ENCODE results near the gene TRAP1.

Gene TRAP1

GRCh38 chr16:3712861-3713372 lies 4.4 kb downstream of the TRAP1 start:
- DNase-seq: no peak

DNA sequence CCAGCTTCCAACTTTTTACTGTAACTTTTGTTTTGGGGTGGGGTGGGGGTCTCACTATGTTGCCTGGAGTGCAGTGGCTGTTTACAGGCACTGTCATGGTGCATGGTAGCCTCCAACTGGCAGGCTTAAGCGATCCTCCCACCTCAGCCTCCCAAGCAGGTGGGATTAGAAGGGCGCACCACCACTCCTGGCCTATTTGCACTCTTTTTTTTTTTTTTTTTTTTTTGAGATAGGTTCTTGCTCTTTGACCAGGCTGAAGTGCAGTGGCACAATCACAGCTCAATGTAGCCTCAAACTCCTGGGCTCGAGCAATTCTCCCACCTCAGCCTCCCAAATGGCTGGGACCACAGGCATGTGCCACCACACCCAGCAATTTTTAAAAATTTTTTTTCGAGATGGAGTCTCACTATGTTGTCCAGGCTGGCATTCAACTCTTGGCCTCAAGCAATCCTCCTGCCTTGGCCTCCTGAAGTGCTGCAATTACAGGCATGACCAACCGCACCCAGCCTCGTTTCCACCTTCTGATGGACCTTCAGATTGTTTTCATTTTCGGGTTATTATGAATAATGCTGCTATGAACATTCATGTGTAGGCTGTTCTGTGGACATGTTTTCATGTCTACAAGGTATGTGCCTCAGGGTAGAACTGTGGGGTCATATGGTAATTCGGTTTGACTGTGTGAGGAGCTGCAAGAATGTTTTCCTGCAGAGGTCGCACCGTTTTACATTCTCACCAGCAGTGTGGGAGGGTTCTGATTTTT lies 10.9 kb downstream of the TRAP1 start:
- DNase-seq: no peak

GRCh38 chr16:3702082-3702481 lies 15.2 kb downstream of the TRAP1 start:
- DNase-seq: no peak

- DNase-seq: no peak
These were observed 15.8 kb downstream of the TRAP1 start for GRCh38 chr16:3701531-3701930.

DNA sequence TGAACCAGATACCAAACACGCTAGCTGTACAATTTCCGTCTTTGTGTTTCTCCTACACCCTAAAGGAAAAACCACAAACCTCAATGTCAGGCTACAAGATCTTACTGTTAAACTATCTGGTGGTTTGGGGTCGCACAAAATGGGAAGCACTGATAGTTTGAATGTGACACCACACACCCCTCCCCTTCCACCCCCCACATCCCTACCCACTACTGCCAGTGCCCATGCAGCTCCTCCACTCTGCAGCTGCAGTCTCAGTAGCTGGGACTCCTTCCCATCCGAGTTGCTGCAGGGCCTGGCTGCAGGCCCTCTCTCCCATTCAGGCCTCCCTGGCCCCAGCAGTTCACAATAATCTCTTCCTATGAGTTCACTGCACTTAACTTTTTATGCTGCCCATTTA lies 18.4 kb downstream of the TRAP1 start:
- DNase-seq: peak; percentile 16

DNA sequence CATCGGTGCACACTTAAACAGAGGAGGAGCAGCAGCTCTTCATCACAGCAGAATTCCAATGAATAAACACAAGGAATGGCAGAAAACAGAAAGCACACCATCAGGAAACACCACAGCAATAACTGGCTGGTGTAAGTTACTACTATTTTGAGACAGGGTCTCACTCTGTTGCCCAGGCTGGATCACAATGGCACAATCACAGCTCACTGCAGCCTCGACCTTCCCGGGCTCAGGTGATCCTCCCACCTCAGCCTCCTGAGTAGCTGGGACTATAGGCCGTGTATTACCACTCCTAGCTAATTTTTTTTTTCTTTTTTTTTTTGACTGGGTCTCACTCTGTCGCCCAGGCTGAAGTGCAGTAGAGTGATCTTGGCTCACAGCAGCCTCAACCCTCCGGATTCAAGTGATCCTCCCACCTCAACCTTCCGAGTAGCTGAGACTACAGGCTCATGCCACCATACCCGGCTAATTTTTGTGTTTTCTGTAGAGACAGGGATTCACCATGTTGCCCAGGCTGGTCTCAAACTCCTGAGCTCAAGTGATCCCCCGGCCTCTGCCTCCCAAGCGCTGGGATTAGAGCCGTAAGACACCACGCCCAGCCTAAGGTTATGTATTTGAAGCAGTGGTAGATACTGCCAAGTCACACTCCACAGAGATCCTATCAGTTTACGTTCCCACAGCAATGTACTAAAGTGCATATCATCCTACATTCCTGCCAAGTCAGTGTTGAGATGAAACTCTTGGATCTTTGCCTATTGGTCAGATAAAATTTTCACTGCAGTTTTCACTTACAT lies 20.7 kb downstream of the TRAP1 start:
- no peak for DNase-seq

GRCh38 chr16:3695610-3696369 lies 21.5 kb downstream of the TRAP1 start:
- no peak for DNase-seq

- no peak for DNase-seq
These were observed 23.3 kb downstream of the TRAP1 start for GRCh38 chr16:3694051-3694450.

DNA sequence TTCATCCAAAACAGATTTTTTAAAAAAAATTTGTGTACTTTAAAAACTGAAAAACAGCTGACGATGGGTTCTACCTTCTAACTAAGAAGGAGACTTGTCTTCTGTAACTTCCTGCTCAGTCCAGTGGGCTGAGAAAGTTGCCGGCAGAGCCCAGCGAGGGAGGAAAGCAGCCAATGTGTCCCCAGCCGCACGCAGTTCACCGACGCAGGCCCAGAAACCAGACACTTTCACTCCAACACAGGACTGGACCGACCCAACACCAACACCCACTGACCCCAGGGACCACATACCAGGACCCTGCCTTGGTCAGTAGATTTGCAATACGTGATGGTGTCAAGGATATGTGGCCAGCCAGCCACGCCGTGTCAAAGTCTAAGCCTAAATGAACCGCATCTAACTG lies 25.6 kb downstream of the TRAP1 start:
- DNase-seq: no peak

- DNase-seq: peak; percentile 9
These were observed 26.2 kb downstream of the TRAP1 start for GRCh38 chr16:3690980-3691720.

DNA sequence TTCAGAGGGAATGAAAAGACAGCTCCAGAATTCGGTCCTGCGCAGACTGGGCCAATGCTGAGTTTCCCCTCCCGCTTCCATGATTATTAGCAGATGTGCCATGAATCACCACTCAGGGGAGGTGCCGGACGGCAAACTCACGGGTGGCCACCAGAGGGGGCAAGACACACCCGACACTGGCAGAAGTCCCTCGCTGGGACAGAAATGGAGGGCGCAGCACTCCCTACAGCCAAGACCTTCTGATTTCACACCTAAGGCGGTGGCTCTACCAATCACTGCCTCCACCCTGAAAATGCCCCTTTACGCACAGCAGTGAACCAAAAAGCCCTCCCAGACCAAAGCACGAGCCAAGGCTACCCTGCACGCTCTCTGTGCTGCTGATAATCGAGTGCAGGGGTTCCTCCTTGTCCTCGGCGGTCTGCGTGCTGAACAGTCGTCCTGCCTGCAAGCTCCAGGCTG lies 26.8 kb downstream of the TRAP1 start:
- peak; percentile 89 for DNase-seq

- no peak for DNase-seq
These were observed 27.6 kb downstream of the TRAP1 start for GRCh38 chr16:3689731-3690130.

DNA sequence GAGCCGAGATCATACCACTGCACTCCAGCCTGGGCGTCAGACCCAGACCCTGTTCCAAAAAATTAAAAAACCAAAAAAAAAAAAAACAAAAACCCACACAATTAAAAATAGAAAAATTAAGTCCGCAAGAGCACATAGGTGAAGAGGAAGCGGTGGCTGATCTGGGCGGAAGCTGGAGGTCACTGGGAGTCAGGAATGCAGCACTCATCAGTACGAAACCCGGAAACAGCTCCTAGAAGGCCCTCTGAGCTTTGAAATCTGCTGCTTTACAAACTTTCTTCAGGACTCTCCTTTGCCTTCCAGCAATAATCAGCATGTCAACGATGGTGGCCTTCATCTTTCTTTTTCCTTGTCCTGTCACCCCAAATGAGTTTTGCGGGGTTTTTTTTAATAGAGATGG lies 29.5 kb downstream of the TRAP1 start:
- DNase-seq: no peak

DNA sequence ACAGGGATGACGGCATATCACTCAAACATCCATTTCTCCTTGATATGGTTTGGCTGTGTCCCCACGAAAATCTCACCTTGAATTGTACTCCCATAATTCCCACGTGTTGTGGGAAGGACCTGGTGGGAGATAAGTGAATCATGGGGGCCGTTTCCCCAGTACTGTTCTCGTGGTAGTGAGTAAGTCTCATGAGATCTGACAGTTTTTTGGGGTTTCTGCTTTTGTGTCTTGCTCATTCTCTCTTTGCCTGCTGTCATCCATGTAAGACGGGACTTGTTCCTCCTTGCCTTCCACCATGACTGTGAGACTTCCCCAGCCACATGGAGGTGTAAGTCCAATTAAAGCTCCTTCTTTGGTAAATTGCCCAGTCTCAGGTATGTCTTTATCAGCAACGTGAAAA lies 30.3 kb downstream of the TRAP1 start:
- no peak for DNase-seq

DNA sequence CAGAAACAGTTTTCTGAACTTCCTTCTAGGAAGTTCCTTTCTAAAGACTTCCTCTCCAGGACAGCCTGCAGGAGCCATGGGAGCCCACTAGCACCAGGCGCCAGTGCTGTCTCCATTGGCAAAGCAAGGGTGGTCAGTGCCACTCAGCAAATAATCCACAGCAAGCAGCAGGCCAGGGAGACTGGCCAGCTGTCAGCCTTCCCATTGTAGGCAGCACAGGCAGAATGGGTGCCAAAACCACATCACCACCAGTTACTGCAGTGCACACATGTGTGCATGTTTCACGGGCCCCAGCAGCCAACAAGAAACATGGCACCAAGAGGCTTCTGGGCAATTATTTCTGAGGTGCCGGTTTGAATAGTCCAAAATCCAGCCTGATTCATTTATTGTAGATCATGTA lies 36.1 kb downstream of the TRAP1 start:
- DNase-seq: no peak

- DNase-seq: no peak
These were observed 39.3 kb downstream of the TRAP1 start for GRCh38 chr16:3677994-3678393.

DNA sequence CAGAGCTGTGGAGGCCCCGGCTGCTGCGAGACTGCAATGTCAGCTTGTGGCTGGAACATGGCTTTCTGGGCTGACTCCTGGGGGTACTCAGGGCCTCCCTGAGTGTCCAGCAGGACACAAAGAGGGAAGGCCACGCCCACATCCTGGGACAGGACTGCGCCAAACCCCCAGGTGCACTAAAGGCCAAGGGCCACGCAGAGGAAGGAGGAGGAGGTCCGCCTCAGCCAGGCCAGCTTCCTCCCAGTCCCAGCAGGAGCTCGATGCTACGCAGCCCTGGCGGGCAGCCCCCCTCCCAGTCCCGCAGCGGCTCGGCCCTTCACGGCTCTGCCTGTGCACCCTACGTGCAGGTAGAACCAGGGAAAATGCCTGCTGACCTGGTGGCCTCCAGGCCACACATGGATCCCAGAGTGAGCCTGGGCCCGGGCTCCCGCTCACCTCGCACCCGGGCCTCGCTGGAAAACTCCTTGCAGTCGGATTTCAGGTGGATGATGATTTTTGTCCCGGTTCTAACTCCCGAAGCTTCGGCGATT lies 41.7 kb downstream of the TRAP1 start:
- no peak for DNase-seq

DNA sequence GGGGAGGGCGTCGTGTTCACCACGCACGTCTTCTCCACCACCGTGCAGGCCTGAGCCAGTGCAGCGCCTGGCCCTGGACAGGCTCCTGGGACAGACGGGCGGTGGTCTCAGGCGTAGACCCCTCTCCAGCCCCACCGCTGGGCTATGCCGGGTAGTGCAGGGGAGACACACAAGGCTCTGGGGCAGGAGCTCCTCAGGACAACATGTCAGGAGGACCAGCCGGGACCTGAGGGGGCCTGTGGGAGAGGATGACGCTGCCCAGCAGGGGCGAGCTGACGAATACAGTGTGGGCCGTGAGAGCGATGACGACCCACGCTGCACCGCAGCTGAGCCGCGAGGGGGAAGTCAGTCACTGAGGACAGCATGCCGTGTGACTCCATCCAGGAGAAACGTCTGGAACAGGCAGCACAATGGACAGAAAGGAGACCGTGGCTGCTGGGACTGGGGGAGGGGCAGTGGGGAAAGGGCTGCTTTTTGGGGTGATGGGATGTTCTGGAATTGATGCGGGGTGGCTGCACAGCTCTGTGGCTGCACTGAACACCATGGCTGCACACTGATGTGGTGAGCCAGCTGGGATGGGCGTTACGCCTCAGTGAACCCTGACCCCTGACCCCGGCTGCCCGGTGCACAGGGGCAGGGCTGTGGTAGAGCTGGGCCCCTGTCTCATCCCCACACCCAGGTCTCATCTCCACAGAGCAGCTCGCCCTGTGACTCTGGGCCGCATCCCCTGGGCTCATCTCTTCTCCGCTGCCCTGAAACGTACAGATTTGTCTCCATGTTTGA lies 42.6 kb downstream of the TRAP1 start:
- DNase-seq: no peak

- DNase-seq: no peak
These were observed 43.5 kb downstream of the TRAP1 start for GRCh38 chr16:3673676-3674377.

DNA sequence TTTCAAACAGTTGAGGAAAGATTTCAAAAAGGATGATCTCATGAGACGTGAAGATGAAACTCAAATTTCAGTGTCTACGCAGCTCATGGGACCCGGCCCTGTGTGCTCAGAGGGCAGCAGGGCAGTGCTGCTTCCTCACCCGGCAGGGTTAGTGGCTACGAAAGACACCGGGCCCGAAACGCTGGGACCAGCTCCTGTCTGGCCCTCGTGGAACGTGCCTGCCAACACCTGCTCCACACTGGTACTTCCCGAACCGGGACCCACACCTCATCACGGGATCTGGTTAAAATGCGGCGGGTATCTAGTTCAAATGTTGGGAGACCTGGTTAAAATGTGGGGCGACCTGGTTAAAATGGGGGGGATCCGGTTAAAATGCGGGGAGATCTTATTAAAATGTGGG lies 44.1 kb downstream of the TRAP1 start:
- DNase-seq: no peak

DNA sequence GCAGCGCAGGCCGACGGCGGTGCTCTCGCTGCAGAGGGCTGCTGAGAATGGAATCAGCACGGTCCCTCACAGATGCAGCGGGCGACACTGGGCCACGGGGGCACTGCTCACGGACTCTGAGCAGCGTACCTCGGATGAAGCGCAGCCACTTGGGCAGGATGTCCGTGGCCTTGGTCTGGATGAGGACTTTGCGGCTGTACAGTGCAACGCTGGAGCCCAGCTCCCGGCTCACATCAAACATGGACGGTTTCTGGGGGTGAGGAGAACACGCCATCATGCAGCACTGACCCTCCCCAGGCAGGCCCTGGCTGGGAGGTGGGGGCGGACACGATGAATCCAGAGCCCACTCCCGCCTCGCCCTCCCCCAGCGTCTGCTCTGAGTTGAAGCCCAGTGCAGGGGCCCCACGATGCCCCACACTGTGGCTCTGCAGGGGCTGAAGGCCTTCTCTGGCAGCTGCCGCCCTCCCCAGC lies 44.7 kb downstream of the TRAP1 start:
- DNase-seq: no peak
